ENCODE data around the gene BAHCC1.

The BAHCC1 gene

GRCh38 chr17:81445642-81446503 is 50.6 kb downstream of the BAHCC1 start:
- DNase-seq: no peak

DNA sequence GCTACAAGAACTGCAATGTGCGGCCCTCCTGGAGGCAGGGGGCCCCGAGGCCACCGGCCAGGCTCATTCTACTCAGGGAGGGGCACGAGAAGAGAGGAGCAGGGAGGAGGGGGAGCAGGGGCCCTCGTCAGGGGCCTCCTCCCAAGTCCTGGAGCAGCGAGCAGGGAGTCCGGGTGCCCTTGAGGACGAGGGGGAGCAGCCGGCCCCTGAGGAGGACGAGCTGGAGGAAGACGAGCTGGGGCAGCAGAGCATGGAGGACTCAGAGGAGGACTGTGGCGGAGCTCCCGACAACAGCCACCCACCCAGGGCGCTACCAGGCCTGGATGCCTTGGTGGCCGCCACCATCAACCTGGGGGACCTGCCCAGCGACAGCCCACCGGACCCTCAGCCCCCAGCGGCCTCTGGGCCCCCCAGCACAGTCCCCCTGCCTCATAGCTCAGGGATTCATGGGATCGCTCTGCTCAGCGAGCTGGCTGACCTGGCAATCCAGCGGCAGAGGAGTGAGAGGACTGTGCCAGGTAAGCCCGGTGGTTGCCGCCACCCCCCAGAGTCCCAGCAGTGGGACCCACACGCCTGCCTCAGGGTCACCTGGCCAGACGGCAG is 52.2 kb downstream of the BAHCC1 start:
- no peak for DNase-seq

- no peak for DNase-seq
Measured at GRCh38 chr17:81448442-81448841, 53.2 kb downstream of the BAHCC1 start.

DNA sequence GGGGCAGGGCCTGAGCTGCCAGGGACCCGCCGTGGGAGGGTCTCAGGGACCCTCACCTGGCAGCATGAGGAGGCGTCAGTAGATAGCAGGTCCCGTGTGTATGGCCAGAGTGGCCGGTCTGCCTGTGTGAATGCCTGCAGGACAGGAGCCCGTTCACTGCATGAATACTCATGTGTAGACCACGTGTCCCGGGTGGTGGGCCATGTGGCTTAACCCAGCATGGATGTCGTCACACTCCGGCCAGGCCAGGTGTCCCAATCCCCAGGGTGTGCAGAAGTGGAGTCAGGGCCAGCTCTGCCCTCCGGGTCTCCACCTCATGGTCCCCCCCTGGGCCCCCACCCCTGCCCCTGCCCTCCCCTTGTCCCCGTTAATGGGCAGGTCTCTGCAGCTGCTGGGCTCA is 53.7 kb downstream of the BAHCC1 start:
- no peak for DNase-seq

DNA sequence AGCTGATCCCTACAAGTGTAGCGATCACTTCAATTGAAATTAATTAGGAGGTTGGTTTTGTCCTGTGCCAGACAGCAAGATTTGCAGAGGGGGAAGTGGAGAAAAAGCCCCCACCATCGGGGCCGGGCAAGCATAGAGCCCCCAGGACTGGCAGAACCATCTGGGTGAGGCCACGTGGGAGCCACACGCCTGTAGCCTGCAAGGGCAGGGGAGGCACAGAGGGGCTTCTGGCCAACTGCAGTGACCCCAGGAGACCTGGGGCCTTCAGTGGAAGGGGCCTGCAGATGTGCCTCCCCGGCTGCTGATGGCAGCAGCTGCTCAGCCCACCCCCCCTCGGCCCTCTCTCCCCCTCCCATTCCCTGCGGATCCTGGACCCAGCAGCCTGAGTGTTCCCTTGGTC is 54.1 kb downstream of the BAHCC1 start:
- DNase-seq: no peak

DNA sequence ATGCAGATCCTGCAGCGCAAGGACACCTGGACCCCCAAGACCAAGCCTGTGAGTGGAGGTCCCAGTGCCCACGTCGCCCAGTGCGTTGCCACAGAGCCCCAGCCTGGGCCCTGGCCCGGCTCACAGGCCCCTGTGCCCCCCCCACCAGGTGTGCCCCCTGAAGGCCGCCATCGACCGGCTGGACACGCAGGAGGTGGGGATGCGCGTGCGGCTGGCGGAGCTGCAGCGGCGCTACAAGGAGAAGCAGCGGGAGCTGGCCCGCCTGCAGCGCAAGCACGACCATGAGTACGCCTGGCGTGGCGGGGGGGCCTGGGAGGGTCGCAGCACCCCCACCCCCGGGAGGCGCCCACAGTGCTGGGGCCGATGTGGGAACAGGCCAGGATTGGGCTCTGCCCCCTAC is 56.6 kb downstream of the BAHCC1 start:
- no peak for DNase-seq

- DNase-seq: no peak
Measured at GRCh38 chr17:81452551-81452950, 57.3 kb downstream of the BAHCC1 start.

DNA sequence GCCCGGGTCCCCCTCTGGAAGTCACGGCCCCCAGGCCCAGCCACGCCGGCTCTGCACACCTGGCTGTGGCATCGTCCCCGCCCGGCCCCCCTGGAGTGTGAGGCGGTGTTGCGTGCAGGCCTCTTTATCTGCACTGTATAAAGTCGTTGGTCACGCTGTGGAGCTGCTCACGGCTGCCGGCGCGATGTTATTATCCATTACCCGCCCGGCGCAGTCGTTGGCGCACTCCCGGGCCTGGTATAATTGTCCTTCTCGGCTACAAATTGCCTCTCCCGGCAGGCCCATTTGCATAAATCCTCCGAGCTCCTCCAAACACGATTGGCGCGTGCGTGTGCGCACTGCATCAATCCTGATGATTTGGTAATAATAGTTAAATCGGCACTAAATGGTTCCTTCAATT is 57.8 kb downstream of the BAHCC1 start:
- DNase-seq: no peak

DNA sequence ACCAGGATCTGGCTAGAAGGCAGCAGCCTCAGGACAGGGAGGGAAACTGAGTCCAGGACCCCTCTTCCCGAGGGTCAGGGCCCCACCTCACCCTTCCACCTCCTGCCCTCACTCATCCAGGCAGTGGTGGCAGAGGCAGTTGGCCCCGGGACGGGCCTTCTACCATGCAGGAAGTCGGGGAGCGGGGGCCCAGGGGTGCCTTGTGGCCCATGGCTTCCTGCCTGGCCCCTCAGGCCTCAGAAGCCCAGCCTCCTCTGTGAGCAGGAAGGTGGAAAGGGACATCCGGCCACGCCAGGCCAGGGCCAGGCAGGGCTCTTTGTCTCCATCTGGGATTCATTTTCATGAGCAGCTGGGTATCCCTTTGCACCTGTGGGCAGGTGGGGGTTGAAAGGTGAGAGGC is 58.5 kb downstream of the BAHCC1 start:
- DNase-seq: no peak

- no peak for DNase-seq
Measured at GRCh38 chr17:81454473-81454872, 59.2 kb downstream of the BAHCC1 start.

GRCh38 chr17:81455387-81455786 is 60.1 kb downstream of the BAHCC1 start:
- DNase-seq: no peak

GRCh38 chr17:81456091-81456490 is 60.8 kb downstream of the BAHCC1 start:
- no peak for DNase-seq

GRCh38 chr17:81456798-81457197 is 61.5 kb downstream of the BAHCC1 start:
- DNase-seq: no peak

- DNase-seq: no peak
Measured at GRCh38 chr17:81457401-81457800, 62.1 kb downstream of the BAHCC1 start.

DNA sequence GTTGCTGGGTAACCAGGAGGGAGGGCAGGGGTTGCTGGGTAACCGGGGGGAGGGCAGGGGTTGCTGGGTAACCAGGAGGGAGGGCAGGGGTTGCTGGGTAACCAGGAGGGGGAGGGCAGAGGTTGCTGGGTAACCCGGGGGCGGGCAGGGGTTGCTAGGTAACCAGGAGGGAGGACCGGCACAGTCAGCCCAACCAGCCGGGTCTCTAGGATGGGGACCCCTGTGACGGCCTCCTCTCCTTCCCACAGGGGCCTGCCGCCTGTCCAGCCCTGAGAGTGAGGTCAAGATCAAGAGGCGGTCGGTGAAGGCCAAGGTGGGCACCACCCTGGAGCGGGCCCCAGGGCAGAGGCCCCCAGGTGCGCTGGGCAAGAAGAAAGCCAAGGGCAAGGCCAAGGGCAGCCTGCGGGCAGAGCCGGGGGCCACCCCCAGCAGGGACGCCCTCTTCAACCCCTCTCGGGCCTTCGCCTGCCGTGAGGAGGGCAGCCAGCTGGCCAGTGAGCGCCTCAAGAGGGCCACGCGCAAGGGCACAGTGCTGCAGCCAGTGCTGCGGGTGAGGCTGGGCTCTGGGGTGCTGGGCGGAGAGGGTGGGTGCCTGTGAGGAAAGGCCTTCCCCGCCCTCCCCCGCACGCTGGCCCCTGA is 62.8 kb downstream of the BAHCC1 start:
- DNase-seq: no peak

- no peak for DNase-seq
Measured at GRCh38 chr17:81458628-81459027, 63.4 kb downstream of the BAHCC1 start.

DNA sequence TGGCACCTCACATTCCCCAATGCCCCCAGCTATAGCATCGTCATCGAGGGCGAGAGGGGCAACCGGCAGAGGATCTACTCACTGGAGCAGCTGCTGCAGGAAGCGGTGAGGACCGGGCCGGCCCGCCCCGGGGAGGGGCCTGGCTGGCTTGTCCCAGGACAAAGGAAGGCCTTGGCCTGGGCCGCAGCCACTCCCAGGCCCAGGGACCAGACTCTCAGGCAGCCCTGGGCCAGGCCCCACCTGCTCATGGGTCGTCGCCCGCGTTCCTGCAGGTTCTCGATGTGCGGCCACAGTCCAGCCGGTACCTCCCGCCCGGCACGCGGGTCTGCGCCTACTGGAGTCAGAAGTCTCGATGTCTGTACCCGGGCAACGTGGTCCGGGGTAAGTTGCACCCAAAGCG is 64.0 kb downstream of the BAHCC1 start:
- no peak for DNase-seq

- DNase-seq: no peak
Measured at GRCh38 chr17:81459864-81460263, 64.6 kb downstream of the BAHCC1 start.

DNA sequence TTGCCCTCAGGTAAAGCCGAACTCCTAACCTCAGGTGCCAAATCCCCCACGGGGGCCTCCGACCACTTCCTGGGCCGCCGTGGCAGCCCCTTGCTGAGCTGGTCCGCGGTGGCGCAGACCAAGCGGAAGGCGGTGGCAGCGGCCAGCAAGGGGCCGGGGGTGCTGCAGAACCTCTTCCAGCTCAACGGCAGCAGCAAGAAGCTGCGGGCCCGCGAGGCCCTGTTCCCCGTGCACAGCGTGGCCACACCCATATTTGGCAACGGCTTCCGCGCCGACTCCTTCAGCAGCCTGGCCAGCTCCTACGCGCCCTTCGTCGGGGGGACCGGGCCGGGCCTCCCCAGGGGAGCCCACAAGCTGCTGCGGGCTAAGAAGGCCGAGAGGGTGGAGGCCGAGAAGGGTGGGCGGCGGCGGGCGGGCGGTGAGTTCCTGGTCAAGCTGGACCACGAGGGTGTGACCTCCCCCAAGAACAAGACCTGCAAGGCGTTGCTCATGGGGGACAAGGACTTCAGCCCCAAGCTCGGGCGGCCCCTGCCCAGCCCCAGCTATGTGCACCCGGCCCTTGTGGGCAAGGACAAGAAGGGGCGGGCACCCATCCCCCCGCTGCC is 65.7 kb downstream of the BAHCC1 start:
- DNase-seq: no peak

DNA sequence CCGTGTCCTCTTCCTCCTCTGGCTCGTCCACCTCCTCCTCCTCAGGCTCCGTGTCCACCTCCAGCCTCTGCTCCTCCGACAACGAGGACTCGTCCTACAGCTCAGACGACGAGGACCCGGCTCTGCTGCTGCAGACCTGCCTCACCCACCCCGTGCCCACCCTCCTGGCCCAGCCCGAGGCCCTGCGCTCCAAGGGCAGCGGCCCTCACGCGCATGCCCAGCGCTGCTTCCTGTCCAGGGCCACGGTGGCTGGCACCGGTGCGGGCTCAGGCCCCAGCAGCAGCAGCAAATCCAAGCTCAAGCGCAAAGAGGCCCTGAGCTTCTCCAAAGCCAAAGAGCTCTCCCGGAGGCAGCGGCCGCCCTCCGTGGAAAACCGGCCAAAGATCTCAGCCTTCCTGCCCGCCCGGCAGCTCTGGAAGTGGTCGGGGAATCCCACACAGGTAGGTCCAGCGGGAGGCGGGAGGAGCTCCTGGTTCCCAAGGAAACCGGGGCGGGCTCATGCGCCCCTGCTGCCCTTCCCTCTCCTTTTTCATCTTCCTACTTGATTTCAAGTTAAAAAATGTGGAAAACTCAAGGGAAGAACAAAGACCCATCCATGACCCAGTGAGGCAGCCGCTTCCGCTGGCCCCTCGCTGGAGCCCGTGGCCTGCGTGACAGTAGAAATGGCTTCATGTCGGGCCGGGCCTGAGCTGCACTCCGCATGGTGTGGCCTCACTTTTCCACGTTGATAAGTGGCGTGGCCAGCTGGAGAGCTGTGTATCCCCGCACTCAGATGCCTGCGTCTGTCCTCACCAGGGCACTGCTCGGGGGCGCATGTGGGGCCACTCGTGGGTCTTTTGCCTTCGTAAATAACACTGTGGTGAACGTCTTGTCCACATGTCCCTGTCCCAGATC is 66.6 kb downstream of the BAHCC1 start:
- no peak for DNase-seq

DNA sequence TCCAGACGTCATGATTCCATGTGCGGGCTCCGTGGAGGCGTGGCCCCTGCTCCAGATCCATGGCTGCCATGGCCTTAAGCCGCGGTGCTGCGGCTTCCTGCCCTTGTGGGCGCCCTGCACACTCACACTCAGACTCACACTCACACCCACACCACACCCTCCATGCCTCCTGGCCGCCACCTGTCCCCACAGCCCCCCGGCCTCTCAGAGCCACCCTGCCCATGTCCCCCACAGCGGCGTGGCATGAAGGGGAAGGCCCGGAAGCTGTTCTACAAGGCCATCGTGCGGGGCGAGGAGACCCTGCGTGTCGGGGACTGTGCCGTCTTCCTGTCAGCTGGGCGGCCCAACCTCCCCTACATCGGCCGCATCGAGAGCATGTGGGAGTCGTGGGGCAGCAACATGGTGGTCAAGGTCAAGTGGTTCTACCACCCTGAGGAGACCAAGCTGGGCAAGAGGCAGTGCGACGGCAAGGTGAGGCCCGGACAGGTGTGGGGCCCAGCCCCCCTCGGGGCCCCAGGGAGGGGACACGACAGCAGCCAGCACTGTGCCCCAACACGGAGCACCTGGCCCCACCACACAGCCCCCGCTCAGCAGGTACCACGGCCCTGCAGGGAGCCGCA is 67.4 kb downstream of the BAHCC1 start:
- DNase-seq: no peak

- no peak for DNase-seq
Measured at GRCh38 chr17:81463506-81463905, 68.2 kb downstream of the BAHCC1 start.

All from stimulated activated CD4-positive, alpha-beta T cell treated with anti-CD3 and anti-CD28 coated beads, Interleukin-2, amount 100 ng/mL, for 24 hours (primary cell).